NCI-H2107 (cell line): ENCODE data around the gene NF1.
"Not testable (repeated sequence)": the region's sequence is repeated elsewhere in the genome, so short reads cannot be mapped to it uniquely, and the experiment has no call there.

Source experiments
- DNase-seq: peaks from one replicate; lab custom pipeline; 2025; lab: John Stamatoyannopoulos, UW

The NF1 gene

DNA sequence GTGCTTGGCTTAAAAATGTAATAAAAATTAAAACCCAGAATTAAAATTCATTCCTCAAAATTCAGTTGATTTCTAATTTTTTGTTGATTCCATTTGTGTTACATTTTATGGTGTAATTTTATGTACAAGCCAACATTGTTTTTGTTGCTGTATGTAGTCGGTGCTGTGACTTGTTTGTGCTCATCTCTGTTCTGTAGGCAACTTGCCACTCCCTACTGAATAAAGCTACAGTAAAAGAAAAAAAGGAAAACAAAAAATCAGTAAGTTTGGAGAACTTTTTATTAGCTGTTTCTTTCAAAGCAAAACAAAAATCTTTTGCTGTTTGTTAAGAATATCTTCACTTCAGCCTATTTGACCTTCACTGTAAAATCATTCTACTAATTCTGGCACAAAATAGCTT is 158.0 kb downstream of the NF1 start:
- no peak for DNase-seq

DNA sequence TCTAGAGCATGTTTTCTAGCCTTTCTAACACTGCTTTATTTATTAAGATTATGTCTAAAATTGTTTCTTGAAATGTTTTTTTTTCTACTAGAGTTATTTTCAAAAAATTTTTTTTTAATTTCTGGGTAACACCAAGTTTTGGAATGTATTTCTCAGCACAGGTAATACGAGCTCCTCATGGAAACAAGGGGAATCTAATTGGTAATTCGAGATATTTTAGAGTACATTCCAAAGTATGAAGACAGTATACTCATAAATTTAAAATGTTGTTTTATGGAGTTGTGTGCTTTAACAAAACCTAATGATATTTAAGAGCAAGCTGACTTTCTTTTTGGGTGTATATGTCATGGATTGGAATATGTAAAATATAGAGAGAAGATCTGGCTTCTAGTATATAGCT is 159.9 kb downstream of the NF1 start:
- DNase-seq = no peak

DNA sequence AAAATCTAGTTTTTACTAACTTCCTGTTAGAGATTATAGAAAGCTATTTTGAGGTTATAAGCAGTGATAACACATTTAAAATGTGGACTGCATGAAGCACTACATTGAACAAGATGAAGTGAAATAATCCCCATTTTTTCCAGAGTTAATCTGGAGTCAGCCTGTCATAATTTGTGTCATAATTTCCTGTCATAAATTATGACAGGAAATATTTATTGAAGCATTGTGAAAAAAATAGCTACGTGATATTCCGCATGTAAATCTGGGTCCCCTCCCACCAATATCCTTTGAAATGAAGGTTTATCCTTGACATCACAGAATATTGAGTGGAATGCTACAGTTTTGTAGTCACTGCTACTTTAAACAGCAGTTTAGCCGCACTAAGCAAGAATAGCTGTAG is 162.2 kb downstream of the NF1 start:
- DNase-seq = no peak

DNA sequence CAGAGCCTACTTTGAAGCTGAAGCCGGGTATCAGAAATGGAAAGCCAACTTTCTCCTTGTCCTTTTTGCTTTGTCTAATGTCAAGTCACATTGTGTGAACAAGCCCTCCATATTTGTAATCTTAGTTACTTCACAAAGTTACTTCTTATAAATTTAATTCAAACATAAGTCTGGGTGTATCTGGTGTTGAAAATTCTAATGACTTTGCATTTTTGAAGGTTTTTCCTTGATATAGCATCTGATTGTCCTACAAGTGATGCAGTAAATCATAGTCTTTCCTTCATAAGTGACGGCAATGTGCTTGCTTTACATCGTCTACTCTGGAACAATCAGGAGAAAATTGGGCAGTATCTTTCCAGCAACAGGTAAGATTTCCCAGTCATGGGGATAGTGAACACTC is 165.4 kb downstream of the NF1 start:
- no peak for DNase-seq

DNA sequence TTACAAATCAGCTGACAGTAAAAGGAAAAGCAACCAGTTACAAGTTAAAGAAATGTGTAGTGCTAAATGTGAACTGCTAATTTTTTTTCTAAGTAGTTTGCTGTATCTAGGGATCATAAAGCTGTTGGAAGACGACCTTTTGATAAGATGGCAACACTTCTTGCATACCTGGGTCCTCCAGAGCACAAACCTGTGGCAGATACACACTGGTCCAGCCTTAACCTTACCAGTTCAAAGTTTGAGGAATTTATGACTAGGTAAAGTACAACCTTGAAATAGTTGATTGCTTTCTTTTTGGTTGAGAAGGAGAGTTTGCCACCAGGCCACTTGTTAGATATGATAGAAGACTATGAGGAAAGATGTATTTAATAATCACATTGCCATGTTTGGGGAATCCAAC is 166.8 kb downstream of the NF1 start:
- DNase-seq = no peak

DNA sequence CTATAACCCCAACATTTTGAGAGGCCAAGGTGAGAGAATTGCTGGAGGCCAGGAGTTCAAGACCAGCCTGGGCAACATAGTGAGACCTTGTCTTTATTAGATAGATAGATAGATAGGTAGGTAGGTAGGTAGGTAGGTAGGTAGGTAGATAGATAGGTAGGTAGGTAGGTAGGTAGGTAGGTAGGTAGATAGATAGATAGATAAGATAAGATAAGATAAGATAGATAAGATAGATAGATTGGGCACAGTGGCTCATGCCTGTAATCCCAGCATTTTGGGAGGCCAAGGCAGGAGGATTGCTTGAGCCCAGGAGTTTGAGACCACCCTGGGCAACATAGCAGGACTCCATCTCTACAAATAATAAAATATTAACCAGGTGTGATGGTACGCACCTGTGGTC is 168.1 kb downstream of the NF1 start:
- not testable (repeated sequence) for DNase-seq

DNA sequence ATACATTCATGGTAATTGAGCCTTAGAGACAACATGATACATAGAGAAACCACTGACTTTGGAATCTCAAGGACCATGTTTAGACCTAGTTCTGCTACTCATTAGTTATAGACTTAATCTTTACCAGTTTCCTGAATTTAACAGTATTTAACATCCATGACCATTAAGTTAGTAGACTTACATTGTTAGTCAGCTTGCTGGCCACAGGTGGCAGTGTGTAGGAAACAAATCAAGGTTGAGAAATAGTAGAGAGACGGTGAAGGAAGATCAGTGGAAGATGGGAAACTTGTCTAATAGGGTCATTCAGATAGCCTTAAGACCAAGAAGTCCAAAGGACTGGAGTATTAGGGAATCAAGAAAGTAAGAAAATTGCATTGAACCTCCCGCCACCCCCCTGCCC is 171.3 kb downstream of the NF1 start:
- DNase-seq = no peak

DNA sequence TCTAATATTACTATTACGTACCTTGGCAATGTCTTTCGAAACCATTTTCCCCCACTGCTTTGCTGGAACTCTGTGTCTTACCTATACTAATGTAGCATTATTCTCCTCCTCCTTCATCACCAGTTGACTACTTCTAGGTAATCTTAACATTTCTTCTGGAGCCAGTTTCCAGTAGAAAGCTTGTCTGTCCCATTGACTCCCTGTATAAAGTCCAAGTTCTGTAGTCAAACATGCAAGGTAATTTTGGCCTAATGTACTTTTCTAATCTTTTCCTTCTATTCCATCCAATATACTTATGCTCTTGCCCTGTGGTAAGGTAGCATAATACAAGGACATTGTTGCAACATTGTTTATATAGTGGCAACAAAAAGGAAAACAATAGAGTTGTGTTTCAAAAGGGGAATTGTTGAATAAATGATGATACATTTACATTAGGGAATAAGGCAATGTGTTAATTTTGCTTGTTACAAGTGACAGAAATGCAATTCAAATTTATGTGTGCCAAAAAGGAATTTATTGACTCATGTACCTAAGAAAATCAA is 174.3 kb downstream of the NF1 start:
- no peak for DNase-seq

DNA sequence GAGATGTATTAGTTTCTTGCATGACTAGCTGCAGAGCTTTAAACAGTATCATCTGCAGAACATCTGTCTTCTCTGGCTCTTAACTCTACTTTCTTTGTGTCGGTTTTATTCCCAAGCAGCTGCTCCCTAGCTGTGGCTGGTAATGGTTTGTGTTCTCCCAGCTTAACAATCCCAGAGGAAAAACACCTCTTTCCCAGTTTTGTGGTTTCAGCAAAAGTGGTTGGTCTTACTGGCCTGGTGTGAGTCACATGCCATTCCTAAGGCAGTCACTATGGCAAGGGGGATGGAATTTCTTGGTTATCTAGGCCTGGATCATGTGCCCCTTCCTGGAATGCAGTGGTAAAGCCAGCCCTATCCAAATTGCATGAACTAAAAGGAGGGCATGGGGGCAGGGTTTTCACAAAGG is 174.8 kb downstream of the NF1 start:
- DNase-seq = no peak

DNA sequence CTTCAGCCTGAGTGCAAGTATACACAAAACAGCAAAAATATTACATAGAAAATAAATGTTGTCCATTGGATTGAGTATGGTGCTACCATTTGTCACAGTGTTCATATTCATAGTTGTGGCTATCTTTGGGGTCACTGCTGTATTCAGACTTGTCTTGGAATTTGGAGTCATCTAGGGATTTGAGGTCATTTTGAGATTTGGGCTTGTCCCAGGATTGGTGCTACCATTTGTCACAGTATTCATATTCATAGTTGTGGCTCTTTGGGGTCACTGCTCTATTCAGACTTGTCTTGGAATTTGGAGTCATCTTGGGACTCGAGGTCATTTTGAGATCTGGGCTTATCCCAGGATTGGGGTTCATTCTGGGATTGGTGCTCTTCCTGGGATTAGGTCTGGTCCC is 177.5 kb downstream of the NF1 start:
- no peak for DNase-seq

DNA sequence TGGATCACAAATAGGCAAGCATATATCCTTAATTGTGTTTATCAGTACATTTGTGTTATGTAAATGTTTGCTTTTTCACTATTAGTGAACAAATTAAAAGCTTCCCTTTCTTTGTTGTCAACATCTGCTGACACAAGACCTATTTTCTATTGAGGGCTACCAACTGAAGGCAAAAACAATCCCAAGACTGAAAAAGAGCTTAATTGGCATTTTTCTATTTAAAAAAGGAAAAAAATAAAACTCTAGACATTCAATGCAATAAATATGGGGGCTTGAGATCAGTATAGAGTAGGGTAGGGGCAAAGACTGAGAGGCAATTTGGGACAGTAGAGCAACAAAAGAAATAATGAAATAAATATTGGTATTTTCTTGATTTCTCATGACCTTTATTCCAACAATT is 178.0 kb downstream of the NF1 start:
- no peak for DNase-seq

DNA sequence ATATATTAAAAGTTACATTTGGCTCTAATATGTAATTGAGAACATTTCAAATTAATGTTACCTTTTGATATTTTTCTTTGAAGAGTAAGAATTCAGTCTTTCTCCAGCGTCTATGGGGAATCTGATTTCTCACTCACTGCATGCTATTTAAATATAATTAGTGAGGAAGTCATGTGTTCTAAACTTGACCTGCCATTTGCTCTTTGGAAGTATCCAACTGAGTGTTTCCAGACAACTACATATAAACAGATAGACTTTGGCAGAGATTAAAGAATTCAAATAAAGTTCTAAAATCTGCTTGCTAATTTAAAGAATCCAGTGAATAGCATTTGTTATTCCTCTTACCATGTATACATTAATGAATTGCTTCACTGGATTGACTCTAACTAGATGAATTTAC is 178.7 kb downstream of the NF1 start:
- no peak for DNase-seq

DNA sequence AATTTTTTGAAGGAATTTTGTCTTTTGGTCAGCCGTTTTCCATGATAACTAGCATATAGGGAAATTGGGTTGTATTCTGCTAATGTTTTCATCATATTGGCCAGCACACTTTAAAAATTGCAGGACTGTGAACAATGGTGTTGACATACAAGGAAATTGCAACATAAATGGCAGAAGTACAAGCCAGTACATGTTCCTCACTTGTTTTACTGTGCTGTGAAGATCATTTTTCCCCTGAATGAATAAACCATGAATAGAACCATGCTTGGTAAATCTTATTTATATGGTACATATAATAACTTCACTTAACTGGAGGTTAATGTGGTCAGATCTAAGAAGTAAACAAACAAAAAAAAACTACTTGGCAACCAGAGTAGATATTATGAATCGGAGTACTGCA is 179.5 kb downstream of the NF1 start:
- DNase-seq = peak; percentile 4

DNA sequence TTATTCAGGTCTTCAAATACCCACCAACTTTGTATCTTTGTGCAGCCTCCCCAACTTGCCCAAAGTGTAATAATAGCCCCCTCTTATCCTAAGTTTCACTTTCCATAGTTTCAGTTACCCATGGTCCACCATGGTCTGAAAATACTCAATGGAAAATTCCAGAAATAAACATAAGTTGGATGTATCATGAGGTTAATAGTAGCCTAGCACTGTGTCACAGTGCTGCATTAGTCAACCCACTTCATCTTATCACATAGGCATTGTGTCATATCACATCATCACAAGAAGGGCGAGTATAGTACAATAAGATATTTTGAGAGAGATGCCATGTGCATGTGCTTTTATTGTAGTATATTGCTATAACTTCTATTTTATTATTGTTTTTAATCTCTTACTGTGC is 180.3 kb downstream of the NF1 start:
- no peak for DNase-seq

DNA sequence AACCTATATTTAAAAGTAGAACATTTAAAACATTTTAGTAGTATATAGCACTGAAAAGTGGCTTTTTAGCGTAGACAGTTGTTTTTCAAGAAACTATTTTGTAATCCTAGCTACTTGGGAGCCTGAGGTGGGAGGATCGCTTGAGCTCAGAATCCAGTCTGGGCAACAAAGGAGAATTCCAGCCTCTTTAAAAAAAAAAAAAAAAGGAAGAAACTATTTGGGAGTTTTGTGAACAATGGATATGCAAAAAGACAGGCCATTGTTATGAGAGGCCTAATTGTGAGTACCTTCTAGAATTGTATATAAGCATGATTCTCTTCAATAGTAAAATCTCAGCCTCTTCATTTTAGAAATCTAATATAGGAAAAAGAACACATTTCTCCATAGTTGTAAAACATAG is 184.6 kb downstream of the NF1 start:
- DNase-seq = no peak

DNA sequence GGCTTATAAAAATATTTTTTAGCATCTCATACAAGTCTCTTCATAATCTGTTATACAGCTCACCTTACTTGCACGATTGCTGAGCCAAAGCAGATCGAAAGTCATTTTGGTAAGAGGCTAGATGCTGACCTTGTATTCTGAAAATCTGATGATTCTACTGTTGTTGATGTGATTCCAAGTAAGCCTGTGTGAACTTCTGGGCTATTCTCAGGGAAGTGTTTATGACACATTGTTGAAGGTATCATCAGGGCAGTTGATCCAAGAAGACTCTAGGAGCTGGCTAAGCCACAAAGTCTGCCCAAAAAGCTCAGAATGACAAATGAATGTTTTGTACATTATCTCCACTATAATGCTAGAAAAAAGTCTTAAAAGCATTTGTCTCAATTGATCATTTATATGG is 186.3 kb downstream of the NF1 start:
- DNase-seq = no peak

DNA sequence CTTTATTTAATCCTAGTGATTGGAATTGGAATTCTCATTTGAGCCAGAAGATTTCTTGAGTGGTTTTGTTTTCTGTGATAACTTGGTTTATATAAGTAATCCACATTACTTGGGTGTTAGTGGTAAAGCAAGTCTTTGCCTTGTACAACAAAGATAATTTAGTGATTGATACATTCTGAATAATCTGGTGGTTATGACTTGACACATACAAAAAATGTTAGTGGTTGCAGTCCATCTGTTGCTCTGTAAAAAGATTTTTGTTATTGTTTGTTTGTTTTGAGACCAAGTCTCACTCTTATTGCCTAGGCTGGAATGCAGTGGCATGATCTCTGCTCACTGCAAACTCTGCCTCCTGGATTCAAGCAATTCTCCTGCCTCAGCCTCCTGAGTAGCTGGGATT is 189.1 kb downstream of the NF1 start:
- DNase-seq = no peak

DNA sequence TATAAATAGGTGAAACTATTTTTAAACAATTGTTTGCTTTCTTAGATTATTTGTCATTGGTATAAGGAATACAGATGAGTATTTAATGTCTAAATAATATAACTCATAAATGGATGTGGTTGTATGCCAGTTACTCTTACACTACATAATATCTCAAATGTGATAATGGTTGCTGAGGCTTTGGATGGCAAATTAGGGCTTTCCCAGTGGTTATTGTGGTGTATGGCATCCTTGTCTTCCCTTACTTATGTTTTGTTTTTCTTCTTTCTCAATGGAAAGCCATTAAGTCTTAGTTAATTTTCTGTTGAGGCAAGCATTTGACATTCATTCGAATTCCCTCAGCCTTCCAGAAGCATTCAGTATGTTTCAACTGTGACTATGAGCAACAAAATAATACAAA is 191.8 kb downstream of the NF1 start:
- no peak for DNase-seq

DNA sequence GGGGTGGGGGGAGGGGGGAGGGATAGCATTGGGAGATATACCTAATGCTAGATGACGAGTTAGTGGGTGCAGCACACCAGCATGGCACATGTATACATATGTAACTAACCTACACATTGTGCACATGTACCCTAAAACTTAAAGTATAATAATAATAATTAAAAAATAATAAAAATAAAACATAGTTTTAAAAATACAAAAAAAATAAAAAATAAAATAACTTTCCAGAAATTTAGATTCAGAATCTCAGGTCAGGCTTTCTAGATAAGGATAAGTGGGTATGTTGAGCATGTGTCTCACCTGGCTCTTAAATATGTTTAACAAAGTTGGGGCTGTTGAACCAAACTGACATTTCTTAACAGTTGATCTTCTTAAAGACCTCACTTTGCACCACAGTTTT is 193.2 kb downstream of the NF1 start:
- not testable (repeated sequence) for DNase-seq

DNA sequence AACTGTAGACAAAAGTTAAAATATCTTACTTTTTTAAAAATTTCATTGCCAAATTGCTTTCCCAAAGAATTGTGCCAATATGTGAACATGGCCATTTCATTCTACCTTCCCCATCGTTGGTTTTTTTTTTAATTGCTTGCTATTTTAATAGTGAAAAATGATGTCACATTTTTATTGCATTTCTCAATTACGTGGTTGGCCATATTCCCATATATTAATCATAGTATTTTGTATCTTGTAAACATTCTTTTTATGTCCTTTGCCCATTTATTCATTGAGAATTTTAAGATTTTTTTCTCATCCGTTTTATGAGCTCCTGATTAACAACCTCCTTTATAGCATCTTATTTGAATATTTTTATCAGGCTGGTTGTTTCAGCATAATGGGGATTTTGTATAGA is 195.0 kb downstream of the NF1 start:
- no peak for DNase-seq

DNA sequence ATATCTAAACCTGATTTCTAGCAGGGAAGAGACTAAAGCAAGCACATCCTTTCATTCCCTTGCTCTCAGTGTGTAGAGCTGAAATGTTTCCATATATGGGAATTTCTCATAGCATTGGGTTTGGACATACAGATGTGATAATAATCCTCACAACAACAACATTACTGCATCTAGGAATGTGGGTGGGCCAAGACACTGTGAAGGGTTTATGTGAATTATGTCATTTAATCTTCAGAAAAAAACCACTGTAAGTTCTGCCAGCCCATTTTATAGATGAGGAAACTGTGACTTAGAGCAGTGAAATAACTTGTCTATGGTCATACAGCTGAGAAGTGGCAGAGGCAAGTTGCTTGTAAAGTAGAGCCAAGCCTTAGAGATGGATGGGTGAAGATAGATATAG is 197.0 kb downstream of the NF1 start:
- no peak for DNase-seq

DNA sequence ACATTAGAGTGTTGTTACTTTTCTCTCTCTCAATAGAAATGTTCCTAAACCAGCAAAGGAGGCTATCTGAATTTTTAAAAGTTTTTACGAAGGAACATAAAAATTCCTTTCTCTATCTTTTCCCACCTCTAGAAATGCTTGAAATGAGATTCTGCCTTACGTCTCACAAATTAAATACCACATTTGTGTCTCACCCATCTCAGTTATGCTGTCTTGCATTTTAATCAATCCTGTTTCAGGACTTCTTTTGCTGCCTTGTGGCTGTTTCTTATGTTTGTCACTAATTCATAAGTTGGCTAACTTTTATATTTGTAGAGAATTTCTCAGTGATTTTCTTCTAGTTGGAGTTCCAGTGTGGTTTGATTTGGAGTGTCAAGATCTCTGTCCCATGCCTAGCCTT is 198.8 kb downstream of the NF1 start:
- DNase-seq = no peak

DNA sequence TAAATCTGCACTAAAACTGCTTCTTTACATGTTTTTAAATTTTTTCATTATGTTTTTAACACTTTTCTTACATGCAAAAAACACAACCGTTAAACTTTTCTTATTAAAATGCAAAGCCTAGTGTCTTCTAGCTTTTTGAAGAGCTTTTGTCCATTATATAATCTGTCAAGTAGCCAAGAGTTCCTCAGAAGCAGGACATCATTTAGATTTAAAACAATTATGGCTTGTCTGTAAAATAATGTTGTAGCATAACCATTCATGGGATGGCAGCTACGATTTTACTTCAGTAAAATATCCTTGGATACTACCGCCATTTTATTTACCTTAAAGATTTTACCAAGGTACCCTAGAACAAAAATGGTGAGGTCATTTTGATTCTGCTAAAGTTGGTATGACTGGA is 199.5 kb downstream of the NF1 start:
- no peak for DNase-seq

DNA sequence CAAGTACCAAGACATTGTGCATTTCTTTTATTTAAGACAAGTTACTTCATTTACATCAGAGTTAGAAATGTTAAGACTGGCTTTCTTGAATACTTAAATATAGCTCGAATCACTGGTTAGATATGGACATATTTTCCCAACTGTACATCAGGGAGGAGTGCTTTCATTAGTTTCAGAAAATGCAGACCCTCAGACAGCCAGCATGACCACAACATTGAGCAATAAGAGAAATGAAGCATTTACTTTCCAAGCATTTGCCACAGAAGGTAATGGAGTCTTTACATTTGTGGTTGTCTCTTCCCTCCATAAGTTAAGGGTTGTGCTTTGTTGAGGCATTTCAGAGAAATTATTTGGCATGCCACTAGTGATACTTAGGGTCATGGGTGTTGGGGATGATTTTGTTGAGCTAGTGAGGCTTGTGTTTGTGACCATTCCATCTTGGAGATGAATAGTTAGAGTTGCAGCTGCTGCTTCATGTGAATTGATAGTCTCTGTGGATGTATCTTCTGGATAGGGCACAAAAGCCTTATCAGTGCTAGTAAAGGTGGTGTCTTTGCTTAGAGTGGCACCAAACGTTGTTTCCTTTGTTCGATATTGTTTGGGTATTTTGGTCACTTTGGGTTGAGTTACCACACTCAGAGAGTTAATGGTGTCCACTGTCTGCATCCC is 200.2 kb downstream of the NF1 start:
- DNase-seq = no peak

DNA sequence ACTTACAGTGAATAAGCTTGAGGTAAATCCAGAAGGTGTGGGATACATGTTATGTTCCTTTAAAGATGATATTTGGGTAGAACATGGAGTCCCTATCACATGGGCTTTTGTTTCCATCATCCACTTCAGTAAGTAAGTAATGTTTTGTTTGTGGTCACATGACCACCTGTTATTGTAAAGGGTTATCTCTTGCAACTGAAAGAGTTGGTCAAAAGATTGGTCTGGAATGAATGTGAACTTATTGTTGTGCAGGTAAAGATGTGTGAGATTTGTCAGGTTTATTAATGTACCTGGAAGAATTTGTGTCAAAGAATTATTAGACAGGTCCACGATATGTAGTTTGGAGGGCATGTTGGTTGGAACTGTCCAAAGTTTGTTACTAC is 200.7 kb downstream of the NF1 start:
- DNase-seq = no peak
